Hepatocyte (in vitro differentiated cells): ENCODE results near the gene RHOBTB3.

Experiments used
- CTCF ChIP-seq: fragments of 200-600 bp; sonication (generic); IDR thresholded peaks from 2 replicates; pipeline ENCODE4 v1.5.1; 2016; ENCODE audit warnings: antibody characterized with exemption, mild to moderate bottlenecking; ENCODE audit not compliant: poor library complexity
- EZH2 ChIP-seq: fragments of 200-600 bp; sonication (generic); IDR thresholded peaks from 2 replicates; pipeline ENCODE4 v1.6.1; 2016; ENCODE audit warnings: antibody characterized with exemption, mild to moderate bottlenecking, borderline replicate concordance
- EZH2phosphoT487 ChIP-seq: fragments of 200-600 bp; sonication (generic); IDR thresholded peaks from one replicate; pipeline ENCODE4 v1.6.1; 2018; ENCODE audit warnings: antibody characterized with exemption, mild to moderate bottlenecking, low read depth, moderate library complexity; ENCODE audit not compliant: unreplicated experiment, severe bottlenecking

GRCh38 chr5:95743232-95743631 lies 12.1 kb downstream of the RHOBTB3 start:
- no peak for TF ChIP-seq EZH2
- TF ChIP-seq CTCF, result no peak
- no peak for TF ChIP-seq EZH2phosphoT487
